ENCODE results near the gene F2.

The F2 gene

DNA sequence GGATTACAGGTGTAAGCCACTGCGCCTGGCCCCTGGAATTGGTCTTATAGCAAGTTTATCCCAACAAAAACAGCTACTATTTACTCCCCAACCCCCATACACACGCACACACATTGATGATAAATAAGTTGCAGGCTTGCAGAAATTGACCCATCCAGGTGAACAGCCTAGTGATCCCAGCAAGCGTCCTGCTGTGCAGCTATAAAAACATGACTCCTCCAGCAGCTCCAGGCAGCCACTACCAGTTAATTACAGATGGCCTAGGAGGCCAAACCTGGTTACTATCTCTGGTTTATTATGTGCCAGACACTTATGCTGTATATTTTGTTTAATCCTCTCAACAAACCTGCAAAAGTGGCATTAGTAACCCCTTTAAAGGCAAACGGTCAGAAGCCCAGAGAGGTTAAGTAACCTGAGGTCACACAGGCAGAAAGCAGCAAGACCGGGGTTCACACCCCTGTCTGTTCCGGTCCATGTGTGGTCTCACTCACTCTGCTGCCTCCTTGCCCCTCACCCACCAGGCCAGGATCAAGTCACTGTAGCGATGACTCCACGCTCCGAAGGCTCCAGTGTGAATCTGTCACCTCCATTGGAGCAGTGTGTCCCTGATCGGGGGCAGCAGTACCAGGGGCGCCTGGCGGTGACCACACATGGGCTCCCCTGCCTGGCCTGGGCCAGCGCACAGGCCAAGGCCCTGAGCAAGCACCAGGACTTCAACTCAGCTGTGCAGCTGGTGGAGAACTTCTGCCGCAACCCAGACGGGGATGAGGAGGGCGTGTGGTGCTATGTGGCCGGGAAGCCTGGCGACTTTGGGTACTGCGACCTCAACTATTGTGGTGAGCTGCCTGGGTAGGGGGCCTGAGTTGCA, 6.6 kb downstream of the F2 start:
- DNase-seq (ENCODE audit: insufficient read length, low spot score) (no peak), FAIRE-seq (no peak)
- TF ChIP-seq, protein P1, sequence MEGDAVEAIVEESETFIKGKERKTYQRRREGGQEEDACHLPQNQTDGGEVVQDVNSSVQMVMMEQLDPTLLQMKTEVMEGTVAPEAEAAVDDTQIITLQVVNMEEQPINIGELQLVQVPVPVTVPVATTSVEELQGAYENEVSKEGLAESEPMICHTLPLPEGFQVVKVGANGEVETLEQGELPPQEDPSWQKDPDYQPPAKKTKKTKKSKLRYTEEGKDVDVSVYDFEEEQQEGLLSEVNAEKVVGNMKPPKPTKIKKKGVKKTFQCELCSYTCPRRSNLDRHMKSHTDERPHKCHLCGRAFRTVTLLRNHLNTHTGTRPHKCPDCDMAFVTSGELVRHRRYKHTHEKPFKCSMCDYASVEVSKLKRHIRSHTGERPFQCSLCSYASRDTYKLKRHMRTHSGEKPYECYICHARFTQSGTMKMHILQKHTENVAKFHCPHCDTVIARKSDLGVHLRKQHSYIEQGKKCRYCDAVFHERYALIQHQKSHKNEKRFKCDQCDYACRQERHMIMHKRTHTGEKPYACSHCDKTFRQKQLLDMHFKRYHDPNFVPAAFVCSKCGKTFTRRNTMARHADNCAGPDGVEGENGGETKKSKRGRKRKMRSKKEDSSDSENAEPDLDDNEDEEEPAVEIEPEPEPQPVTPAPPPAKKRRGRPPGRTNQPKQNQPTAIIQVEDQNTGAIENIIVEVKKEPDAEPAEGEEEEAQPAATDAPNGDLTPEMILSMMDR (IDR thresholded peaks at IDR 0.05; ENCODE audit: insufficient read depth, missing control alignments): no peak

DNA sequence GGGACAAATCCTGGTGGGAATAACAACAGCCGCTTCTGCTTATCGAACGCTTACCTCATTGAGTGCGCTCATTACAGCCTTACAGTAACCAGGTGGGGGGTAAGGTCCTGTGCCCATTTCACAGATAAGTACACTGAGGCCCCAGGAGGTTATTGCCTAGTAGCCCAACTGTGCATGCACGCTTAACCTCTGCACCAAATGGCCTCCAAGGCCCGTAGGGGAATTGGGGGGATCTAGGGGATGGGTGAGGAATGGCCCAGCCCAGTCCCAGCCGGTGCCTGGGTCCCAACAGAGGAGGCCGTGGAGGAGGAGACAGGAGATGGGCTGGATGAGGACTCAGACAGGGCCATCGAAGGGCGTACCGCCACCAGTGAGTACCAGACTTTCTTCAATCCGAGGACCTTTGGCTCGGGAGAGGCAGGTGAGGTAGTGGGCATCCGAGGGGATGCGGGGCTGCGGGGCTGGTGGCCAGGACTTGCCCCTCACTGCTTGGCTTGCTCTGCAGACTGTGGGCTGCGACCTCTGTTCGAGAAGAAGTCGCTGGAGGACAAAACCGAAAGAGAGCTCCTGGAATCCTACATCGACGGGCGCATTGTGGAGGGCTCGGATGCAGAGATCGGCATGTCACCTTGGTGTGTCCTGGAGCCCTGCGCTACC, 7.3 kb downstream of the F2 start:
- TF ChIP-seq, protein P1 (IDR thresholded peaks at IDR 0.05; ENCODE audit: insufficient read depth, missing control alignments): no peak
- DNase-seq (ENCODE audit: insufficient read length, low spot score) (no peak), FAIRE-seq (no peak)

DNA sequence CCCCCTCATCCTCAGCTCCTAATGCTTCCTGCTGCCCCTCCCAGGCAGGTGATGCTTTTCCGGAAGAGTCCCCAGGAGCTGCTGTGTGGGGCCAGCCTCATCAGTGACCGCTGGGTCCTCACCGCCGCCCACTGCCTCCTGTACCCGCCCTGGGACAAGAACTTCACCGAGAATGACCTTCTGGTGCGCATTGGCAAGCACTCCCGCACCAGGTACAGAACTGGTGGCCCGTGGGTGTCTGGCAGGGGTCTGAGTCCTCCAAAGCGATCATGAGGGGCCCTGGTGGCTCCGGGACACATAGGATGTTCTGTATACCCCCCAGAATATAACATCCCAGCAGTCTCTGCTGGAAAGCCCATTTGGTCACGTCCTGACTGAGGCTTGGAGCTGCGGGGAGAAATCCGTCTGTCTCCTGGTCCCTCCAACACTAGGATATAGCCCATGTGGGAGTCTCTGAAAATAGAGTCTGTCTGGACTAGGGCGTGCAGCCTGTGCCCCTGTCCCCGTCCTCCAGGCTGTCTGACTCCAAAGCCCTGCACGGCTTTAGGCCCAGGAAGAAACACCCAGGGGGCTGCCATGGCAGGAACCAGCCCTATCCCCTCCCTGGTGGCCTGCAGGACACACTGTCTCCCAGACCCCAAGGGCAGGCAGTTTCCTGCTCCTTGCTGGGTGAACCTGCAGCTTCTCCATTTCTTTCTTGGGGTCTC, 9.1 kb downstream of the F2 start:
- DNase-seq (ENCODE audit: insufficient read length, low spot score) (no peak), FAIRE-seq (no peak)
- TF ChIP-seq, protein P1 (IDR thresholded peaks at IDR 0.05; ENCODE audit: insufficient read depth, missing control alignments): no peak

DNA sequence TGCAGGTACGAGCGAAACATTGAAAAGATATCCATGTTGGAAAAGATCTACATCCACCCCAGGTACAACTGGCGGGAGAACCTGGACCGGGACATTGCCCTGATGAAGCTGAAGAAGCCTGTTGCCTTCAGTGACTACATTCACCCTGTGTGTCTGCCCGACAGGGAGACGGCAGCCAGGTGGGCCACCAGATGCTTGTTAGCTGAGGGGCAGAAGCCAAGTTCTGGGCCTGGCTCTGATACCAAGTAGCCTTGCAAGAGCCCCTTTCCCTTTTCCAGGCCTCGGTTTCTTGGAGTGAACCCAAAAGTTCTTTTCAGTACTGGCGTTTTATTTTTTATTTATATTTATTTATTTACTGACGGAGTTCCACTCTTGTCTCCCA, 9.6 kb downstream of the F2 start:
- FAIRE-seq (no peak), DNase-seq (ENCODE audit: insufficient read length, low spot score) (no peak)
- TF ChIP-seq, protein P1 (IDR thresholded peaks at IDR 0.05; ENCODE audit: insufficient read depth, missing control alignments): no peak

DNA sequence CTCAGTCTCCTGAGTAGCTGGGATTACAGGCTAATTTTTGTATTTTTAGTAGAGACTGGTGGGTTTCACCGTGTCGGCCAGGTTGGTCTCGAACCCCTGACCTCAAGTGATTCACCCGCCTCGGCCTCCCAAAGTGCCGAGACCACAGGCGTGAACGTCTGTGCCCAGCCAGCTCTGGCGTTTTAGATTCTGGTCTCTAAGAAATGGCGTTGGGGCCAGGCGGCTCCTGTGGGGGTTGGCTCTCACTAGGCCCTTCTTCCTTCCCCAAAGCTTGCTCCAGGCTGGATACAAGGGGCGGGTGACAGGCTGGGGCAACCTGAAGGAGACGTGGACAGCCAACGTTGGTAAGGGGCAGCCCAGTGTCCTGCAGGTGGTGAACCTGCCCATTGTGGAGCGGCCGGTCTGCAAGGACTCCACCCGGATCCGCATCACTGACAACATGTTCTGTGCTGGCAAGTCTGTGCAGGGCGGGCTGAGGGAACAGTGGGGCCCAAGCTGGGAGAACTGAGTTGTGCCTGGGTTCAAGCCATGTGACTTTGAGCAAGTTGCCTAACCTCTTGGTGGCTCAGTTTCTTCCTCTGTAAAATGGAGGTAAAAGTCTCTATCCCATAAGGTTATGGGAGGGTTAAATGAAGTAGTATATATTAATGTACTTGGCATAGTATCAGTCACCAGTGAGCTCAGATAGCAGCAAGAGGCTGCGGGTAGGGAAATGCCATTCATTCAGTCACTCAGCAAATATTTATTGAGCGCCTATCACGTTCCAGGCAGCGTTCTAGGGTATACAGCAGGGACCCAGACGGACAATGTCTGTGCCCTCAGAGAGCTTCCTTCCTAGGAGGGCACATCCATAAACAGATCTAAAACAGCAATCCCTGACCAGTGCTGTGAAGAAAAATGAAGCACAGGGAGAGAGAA, 10.4 kb downstream of the F2 start:
- no peak for FAIRE-seq

DNA sequence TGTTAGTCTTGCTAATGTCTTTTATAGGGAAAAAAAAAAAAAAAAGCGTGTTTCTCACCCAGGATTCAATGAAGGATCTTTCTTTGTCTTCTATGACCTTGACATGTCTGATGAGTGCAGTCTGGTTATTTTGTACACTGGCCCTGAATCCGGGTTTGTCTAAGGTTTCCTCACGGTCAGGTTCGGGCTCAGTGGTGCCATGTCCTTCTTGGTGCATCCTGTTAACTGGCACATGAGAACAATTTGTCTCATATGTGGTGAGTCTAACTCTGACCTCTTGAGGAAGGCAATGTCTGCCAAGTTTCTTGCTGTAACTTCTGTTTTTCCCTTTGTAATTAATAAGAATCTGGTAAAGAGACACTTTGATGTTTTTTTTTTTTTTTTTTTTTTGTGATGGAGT, 12.5 kb downstream of the F2 start:
- no peak for DNase-seq (ENCODE audit: insufficient read length, low spot score)
- TF ChIP-seq, protein P1 (IDR thresholded peaks at IDR 0.05; ENCODE audit: insufficient read depth, missing control alignments): no peak
- no peak for FAIRE-seq

More for the DNA sequence above, 10.4 kb downstream of the F2 start:
- DNase-seq (ENCODE audit: insufficient read length, low spot score): no peak
- TF ChIP-seq, protein P1 (IDR thresholded peaks at IDR 0.05; ENCODE audit: insufficient read depth, missing control alignments): no peak

Measured in D721Med (cell line).